Endothelial cell of umbilical vein (primary cell): ENCODE data around the gene SIKE1. TPM values are rescaled to one million over a fixed set of nuclear protein-coding genes. Genes with fewer than 3 reads are reported as not detected.

Experiments
- BruUV-seq: library from RNA; stranded (reverse); fragments of 400-500 nt; replicated peaks from 2 replicates; lab custom pipeline; 2021; lab: Mats Ljungman, UMichigan
- CTCF ChIA-PET: fragments of 300-600, 350-600 bp; sonication (Branson Sonifier 250); formaldehyde crosslinking; loops from one replicate; lab custom pipeline; 2021; ENCODE audit warnings: antibody characterized with exemption, inconsistent platforms; lab: Charles Lee
- POLR2A ChIA-PET: fragments of 300-600, 350-600 bp; sonication (Branson Sonifier 250); formaldehyde crosslinking; loops from one replicate; lab custom pipeline; 2021; ENCODE audit warnings: antibody characterized with exemption, inconsistent platforms; lab: Charles Lee
- DNase-seq: peaks from one replicate; pipeline ENCODE4 v3.0.0-alpha.2; 2011; ENCODE audit warnings: low read depth, low spot score
- FAIRE-seq: peaks from 2 replicates; lab custom pipeline; 2011; peaks lifted over from hg19 to GRCh38; lab: Jason Lieb, UNC
- H2AFZ ChIP-seq: 2 replicates; pipeline ENCODE4 v1.6.0; 2012; ENCODE audit warnings: low read depth, low read length, control low read depth, inconsistent platforms
- H3K27ac ChIP-seq: 2 replicates; pipeline ENCODE4 v1.5.1; 2011; ENCODE audit warnings: low read depth, mild to moderate bottlenecking, control low read depth, low read length, moderate library complexity; ENCODE audit not compliant: insufficient read depth
- H3K27me3 ChIP-seq, 2 experiments: 2 replicates each; pipeline versions ENCODE4 v1.6.0 to v1.6.1; 2011; ENCODE audit warnings: low read length in 2 of 2, mixed read lengths in 1 of 2; ENCODE audit not compliant: control insufficient read depth in 2 of 2, insufficient read depth in 2 of 2
- H3K36me3 ChIP-seq, 2 experiments: 2 replicates in 1 of 2; 3 replicates in 1 of 2; pipeline ENCODE4 v1.5.1; 2011; ENCODE audit warnings: low read length in 2 of 2, mild to moderate bottlenecking in 1 of 2, moderate library complexity in 1 of 2; ENCODE audit not compliant: control insufficient read depth in 2 of 2, insufficient read depth in 2 of 2; ENCODE audit errors: extremely low read depth in 1 of 2
- H3K4me1 ChIP-seq: 3 replicates; pipeline ENCODE4 v1.5.1; 2011; ENCODE audit warnings: mild to moderate bottlenecking, low read length; ENCODE audit not compliant: control insufficient read depth, insufficient read depth; ENCODE audit errors: extremely low read depth
- H3K4me2 ChIP-seq: 2 replicates; pipeline ENCODE4 v1.6.1; 2011; ENCODE audit warnings: low read length, control low read depth, mixed read lengths; ENCODE audit not compliant: insufficient read depth
- H3K4me3 ChIP-seq, 3 experiments: fragments of 200-600 bp in 1 of 3; sonication (generic), shearing (Covaris generic) in 1 of 3; replicated peaks in 1 of 3; 2 replicates each; pipeline ENCODE4 v1.5.1; 2011 to 2016; ENCODE audit warnings: control low read depth in 3 of 3, low read length in 3 of 3, mild to moderate bottlenecking in 2 of 3, inconsistent platforms in 1 of 3, low read depth in 1 of 3, moderate library complexity in 1 of 3; ENCODE audit not compliant: insufficient read depth in 1 of 3
- H3K79me2 ChIP-seq: 2 replicates; pipeline ENCODE4 v1.6.0; 2012; ENCODE audit warnings: low read length, inconsistent platforms; ENCODE audit not compliant: control insufficient read depth, insufficient read depth
- H3K9ac ChIP-seq: replicated peaks from 2 replicates; pipeline ENCODE3; 2011; ENCODE audit warnings: low read length, control low read depth; ENCODE audit not compliant: insufficient read depth; ENCODE audit errors: extremely low read depth
- H3K9me1 ChIP-seq: replicated peaks from 3 replicates; pipeline ENCODE4 v1.6.0; 2011; ENCODE audit warnings: mild to moderate bottlenecking, low read length; ENCODE audit not compliant: control insufficient read depth, insufficient read depth; ENCODE audit errors: extremely low read depth
- H3K9me3 ChIP-seq: replicated peaks from 2 replicates; pipeline ENCODE4 v1.5.1; 2012; ENCODE audit warnings: low read length, inconsistent platforms; ENCODE audit not compliant: control insufficient read depth, insufficient read depth
- H4K20me1 ChIP-seq: replicated peaks from 2 replicates; pipeline ENCODE3; 2011; ENCODE audit warnings: mild to moderate bottlenecking, low read length; ENCODE audit not compliant: control insufficient read depth, insufficient read depth; ENCODE audit errors: extremely low read depth
- EZH2 ChIP-seq: IDR thresholded peaks from 2 replicates; pipeline ENCODE4 v1.6.1; 2012; ENCODE audit warnings: borderline replicate concordance, low read depth, mild to moderate bottlenecking, moderate library complexity, low read length, inconsistent platforms; ENCODE audit not compliant: severe bottlenecking
- FOS ChIP-seq: IDR thresholded peaks from 2 replicates; pipeline ENCODE4 v1.6.1; 2011; ENCODE audit warnings: mild to moderate bottlenecking, low read length, moderate library complexity, borderline replicate concordance; ENCODE audit not compliant: insufficient read depth
- GATA2 ChIP-seq: IDR thresholded peaks from 2 replicates; pipeline ENCODE4 v1.7.0; 2011; ENCODE audit warnings: low read depth, mild to moderate bottlenecking, moderate library complexity, mixed read lengths, low read length; ENCODE audit not compliant: insufficient read length, insufficient read depth
- MAX ChIP-seq: IDR thresholded peaks from 2 replicates; pipeline ENCODE4 v1.6.1; 2011; ENCODE audit not compliant: insufficient read depth, insufficient read length
- MYC ChIP-seq: IDR thresholded peaks from one replicate; pipeline ENCODE4 v1.6.1; 2011; ENCODE audit warnings: mild to moderate bottlenecking, low read depth, low read length
- POLR2A ChIP-seq: IDR thresholded peaks from 2 replicates; pipeline ENCODE4 v1.6.1; 2012; ENCODE audit warnings: low read depth, mild to moderate bottlenecking, control low read depth, low read length
- POLR2AphosphoS5 ChIP-seq: IDR thresholded peaks from 2 replicates; pipeline ENCODE4 v1.6.1; 2012; ENCODE audit warnings: low read depth, mild to moderate bottlenecking, control low read depth, low read length, moderate library complexity; ENCODE audit not compliant: insufficient read depth
- dilution Hi-C: fragments of 300-500 bp; cut with MboI; formaldehyde crosslinking; loops from one replicate; pipeline ENCODE4 v1.15.0; 2019; ENCODE audit warnings: low sequenced_read_pairs; ENCODE audit not compliant: extremely low pct_ligation_motif_present
- intact Hi-C: fragments of 100-400 bp; cut with micrococcal nuclease; formaldehyde crosslinking; loops from one replicate; pipeline ENCODE4 v1.10.0; 2022
- polyA plus RNA-seq, 4 experiments: library from polyadenylated mRNA; depleted of rRNA in 3 of 4; stranded (reverse) in 3 of 4; unstranded in 1 of 4; fragments of >200 nt; gene quantifications; 2 replicates each; pipeline versions ENCODE4 v1.2.1 to v1.2.3, GENCODE V29; 2011 to 2012; ENCODE audit warnings: missing spikeins in 1 of 4
- total RNA-seq: library from RNA; stranded (reverse); gene quantifications from 2 replicates; pipeline ENCODE4 v1.2.3, GENCODE V29; 2021

The SIKE1 gene
- total and polyA plus RNA-seq, 2 donors (not counting 3 experiments of a cell fraction or from before 2014, with no cell fraction given) = 16.3 to 46.6 TPM

GRCh38 chr1:114756949-114757454 is 23.5 kb downstream of the SIKE1 start:
- dilution Hi-C loops = no loop called here
- no peak for DNase-seq
- TF ChIP-seq FOS = no peak
- no peak for TF ChIP-seq POLR2AphosphoS5
- no peak for TF ChIP-seq GATA2
- no peak for TF ChIP-seq MYC
- no peak for TF ChIP-seq POLR2A
- TF ChIP-seq EZH2 = no peak
- no peak for TF ChIP-seq MAX
- Histone ChIP-seq H3K9me1 (no peaks in the 10 kb centered on the region), H3K4me2 (peak overlapping the region; percentile 97), H4K20me1 (peaks cover 28% of the 10 kb centered on the region), H3K4me3 (peak overlapping the region; percentile 75 to 93 (median 91)), H3K27ac (peak overlapping the region; percentile 98), H3K9me3 (no peaks in the 10 kb centered on the region), H3K4me1 (peaks cover 28% of the 10 kb centered on the region), H2AFZ (no peak overlapping the region), H3K27me3 (no peaks in the 10 kb centered on the region), H3K36me3 (no peaks in the 10 kb centered on the region), H3K79me2 (peaks cover 56% of the 10 kb centered on the region), H3K9ac (peak overlapping the region; percentile 100)
- ChIA-PET POLR2A (no interaction called here), CTCF (interaction anchor here (1.3 to 1.4 kb wide), 2 partner anchors 10 to 14 kb away, joined by 4 to 5 read pairs; no protein-coding TSS in a partner anchor)
- intact Hi-C loops = loop anchor here (1.0 to 10.0 kb wide), 6 partner anchors 23 to 1620 kb away; partner anchors contain the start of genes MAGI3, NRAS, SIKE1 and TRIM33
- TSS peak; percentile 26 for BruUV-seq
- no peak for FAIRE-seq
